HCT116 (cell line): ENCODE data around the gene EMILIN2. TPM values are rescaled to one million over a fixed set of nuclear protein-coding genes. Genes with fewer than 3 reads are reported as not detected.

Source experiments
- ATAC-seq: fragments of 200-7000 bp; cut with Tn5 transposase; 2 replicates; pipeline ENCODE4 v1.9.1; 2020; ENCODE audit warnings: mild to moderate bottlenecking, moderate library complexity
- BruUV-seq: library from RNA; stranded (reverse); fragments of 400-500 nt; replicated peaks from 2 replicates; lab custom pipeline; 2021; lab: Mats Ljungman, UMichigan
- CTCF ChIA-PET: fragments of 300-600 bp; sonication (Branson Sonifier 250); formaldehyde crosslinking; loops from one replicate; lab custom pipeline; 2021; ENCODE audit warnings: antibody characterized with exemption; lab: Charles Lee
- POLR2A ChIA-PET: fragments of 300-600, 350-600 bp; sonication (Branson Sonifier 250); formaldehyde crosslinking; loops from one replicate; lab custom pipeline; 2021; ENCODE audit warnings: antibody characterized with exemption; lab: Charles Lee
- RAD21 ChIA-PET, 2 experiments: fragments of 300-600 bp; sonication (Branson Sonifier 250); formaldehyde crosslinking; loops; one replicate each; lab custom pipeline; 2023; ENCODE audit warnings: low total read pairs in 2 of 2; ENCODE audit not compliant: uncharacterized antibody in 2 of 2, unreplicated experiment in 2 of 2, low non-redundant PET in 1 of 2; lab: Charles Lee
- DNase-seq: peaks from one replicate; pipeline ENCODE4 v3.0.0-alpha.2; 2010; ENCODE audit warnings: low read depth, low spot score
- H2AFZ ChIP-seq: fragments of 200-600 bp; shearing (Covaris generic), sonication (generic); 2 replicates; pipeline ENCODE4 v1.6.1; 2017; ENCODE audit warnings: low read depth, mixed run types, mixed read lengths, antibody characterized with exemption, low read length; ENCODE audit not compliant: poor library complexity, severe bottlenecking
- H3K27ac ChIP-seq: 2 replicates; pipeline ENCODE4 v1.5.1; 2012; ENCODE audit warnings: low read depth, low read length
- H3K27me3 ChIP-seq: fragments of 200-600 bp; sonication (generic); 2 replicates; pipeline ENCODE4 v1.6.1; 2016; ENCODE audit warnings: mixed run types, low read length, mixed read lengths; ENCODE audit not compliant: insufficient read depth
- H3K36me3 ChIP-seq, 2 experiments: fragments of 200-500 bp in 1 of 2; fragments of 200-600 bp in 1 of 2; sonication (Bioruptor generic) in 1 of 2; sonication (generic) in 1 of 2; 2 replicates each; pipeline versions ENCODE4 v1.5.1 to v1.6.1; 2014 to 2016; ENCODE audit warnings: low read length in 2 of 2, inconsistent platforms in 1 of 2, mixed read lengths in 1 of 2, mixed run types in 1 of 2; ENCODE audit not compliant: insufficient read depth in 2 of 2, control insufficient read depth in 1 of 2
- H3K4me1 ChIP-seq, 2 experiments: fragments of 200-600 bp in 1 of 2; sonication (generic) in 1 of 2; 2 replicates each; pipeline versions ENCODE4 v1.5.1 to v1.6.1; 2012 to 2017; ENCODE audit warnings: low read length in 2 of 2, inconsistent platforms in 1 of 2, mild to moderate bottlenecking in 1 of 2, mixed read lengths in 1 of 2, mixed run types in 1 of 2, moderate library complexity in 1 of 2; ENCODE audit not compliant: insufficient read depth in 2 of 2, control insufficient read depth in 1 of 2
- H3K4me2 ChIP-seq: fragments of 200-600 bp; sonication (generic); 2 replicates; pipeline ENCODE4 v1.6.1; 2017; ENCODE audit warnings: mixed run types, low read length, mixed read lengths
- H3K4me3 ChIP-seq, 2 experiments: fragments of 200-600 bp in 1 of 2; sonication (generic) in 1 of 2; replicated peaks in 1 of 2; 2 replicates each; pipeline ENCODE4 v1.5.1; 2011 to 2016; ENCODE audit warnings: low read length in 2 of 2, control low read depth in 1 of 2, low read depth in 1 of 2, mild to moderate bottlenecking in 1 of 2, mixed read lengths in 1 of 2, mixed run types in 1 of 2
- H3K79me2 ChIP-seq: fragments of 200-600 bp; sonication (generic); 2 replicates; pipeline ENCODE4 v1.6.1; 2017; ENCODE audit warnings: mild to moderate bottlenecking, mixed run types, low read length, moderate library complexity, mixed read lengths; ENCODE audit not compliant: insufficient read depth
- H3K9ac ChIP-seq: fragments of 200-600 bp; sonication (generic); 2 replicates; pipeline ENCODE4 v1.6.1; 2016; ENCODE audit warnings: low read length, mixed read lengths
- H3K9me2 ChIP-seq: fragments of 200-600 bp; sonication (generic), shearing (Covaris generic); 2 replicates; pipeline ENCODE4 v1.6.1; 2017; ENCODE audit warnings: mixed run types, mild to moderate bottlenecking, moderate library complexity; ENCODE audit not compliant: insufficient read depth
- H3K9me3 ChIP-seq, 2 experiments: fragments of 200-500 bp in 1 of 2; fragments of 200-600 bp in 1 of 2; sonication (Bioruptor generic) in 1 of 2; sonication (generic) in 1 of 2; 2 replicates each; pipeline ENCODE4 v1.6.1; 2014 to 2017; ENCODE audit warnings: low read length in 2 of 2, mixed read lengths in 2 of 2, inconsistent platforms in 1 of 2, low read depth in 1 of 2, mild to moderate bottlenecking in 1 of 2, mixed run types in 1 of 2, moderate library complexity in 1 of 2; ENCODE audit not compliant: control insufficient read depth in 1 of 2, insufficient read depth in 1 of 2
- H4K20me1 ChIP-seq: fragments of 200-600 bp; sonication (generic), shearing (Covaris generic); 2 replicates; pipeline ENCODE4 v1.6.1; 2017; ENCODE audit warnings: mixed run types, mild to moderate bottlenecking, moderate library complexity; ENCODE audit not compliant: insufficient read depth
- CBX3 ChIP-seq: IDR thresholded peaks from 2 replicates; pipeline ENCODE4 v1.6.1; 2012; ENCODE audit warnings: low read depth
- CEBPB ChIP-seq: IDR thresholded peaks from 2 replicates; pipeline ENCODE4 v1.6.1; 2012; ENCODE audit warnings: low read depth
- CTCF ChIP-seq, 3 experiments: fragments of 200-600 bp in 1 of 3; sonication (generic) in 1 of 3; IDR thresholded peaks in 2 of 3; conservative IDR thresholded peaks in 1 of 3; 2 replicates each; pipeline ENCODE4 v1.5.1; 2012 to 2017; ENCODE audit warnings: low read depth in 2 of 3, low read length in 2 of 3, antibody characterized with exemption in 1 of 3, borderline replicate concordance in 1 of 3, control low read depth in 1 of 3, mild to moderate bottlenecking in 1 of 3, mixed read lengths in 1 of 3, mixed run types in 1 of 3, moderate library complexity in 1 of 3; ENCODE audit not compliant: insufficient read depth in 1 of 3
- ELF1 ChIP-seq: IDR thresholded peaks from 2 replicates; pipeline ENCODE4 v1.6.1; 2012; ENCODE audit warnings: low read depth, borderline replicate concordance
- EZH2phosphoT487 ChIP-seq: fragments of 200-600 bp; IDR thresholded peaks from 2 replicates; pipeline ENCODE4 v1.6.1; 2018; ENCODE audit warnings: antibody characterized with exemption, borderline replicate concordance
- FOSL1 ChIP-seq: IDR thresholded peaks from 2 replicates; pipeline ENCODE4 v1.6.1; 2012; ENCODE audit warnings: low read depth
- JUND ChIP-seq: IDR thresholded peaks from 2 replicates; pipeline ENCODE4 v1.6.1; 2012
- MAX ChIP-seq: IDR thresholded peaks from 2 replicates; pipeline ENCODE4 v1.6.1; 2012
- POLR2A ChIP-seq: IDR thresholded peaks from 2 replicates; pipeline ENCODE4 v1.7.0; 2011; ENCODE audit warnings: borderline replicate concordance; ENCODE audit not compliant: insufficient read depth, insufficient read length; ENCODE audit errors: extremely low read depth
- POLR2AphosphoS5 ChIP-seq: IDR thresholded peaks from 2 replicates; pipeline ENCODE4 v1.6.1; 2011; ENCODE audit warnings: mild to moderate bottlenecking, low read depth, low read length, moderate library complexity
- RAD21 ChIP-seq: IDR thresholded peaks from 2 replicates; pipeline ENCODE4 v1.6.1; 2012; ENCODE audit warnings: low read depth, mild to moderate bottlenecking
- REST ChIP-seq: IDR thresholded peaks from 2 replicates; pipeline ENCODE4 v1.6.1; 2012; ENCODE audit warnings: low read depth
- SP1 ChIP-seq: IDR thresholded peaks from 2 replicates; pipeline ENCODE4 v1.6.1; 2012; ENCODE audit warnings: low read depth
- intact Hi-C: fragments of 100-400 bp; cut with micrococcal nuclease; formaldehyde crosslinking; loops from 2 replicates; pipeline ENCODE4 v1.10.0; 2022
- total RNA-seq: library from RNA; stranded (reverse); gene quantifications from one replicate; pipeline ENCODE4 v1.2.1, GENCODE V29; 2021; ENCODE audit not compliant: unreplicated experiment

EMILIN2 gene
- total RNA-seq, 1 experiment from 2014 or later = 23.4 TPM

- peaks cover 6 to 14% of the 10 kb centered on the region in 2 experiments; a peak in 3 of 4 replicates for H3K36me3 ChIP-seq
- no TSS peak for BruUV-seq
Measured at GRCh38 chr18:2918761-2919550, 72.2 kb downstream of the EMILIN2 start.

GRCh38 chr18:2919600-2919999 is 72.8 kb downstream of the EMILIN2 start:
- H3K79me2 ChIP-seq = no peaks in the 10 kb centered on the region
- POLR2A ChIA-PET = no interaction called here
- H3K36me3 ChIP-seq = peaks cover 2 to 15% of the 10 kb centered on the region in 2 experiments; a peak in 3 of 4 replicates
- no peak overlapping the region for H3K9ac ChIP-seq
- CTCF ChIA-PET = interaction anchor here (1.4 kb wide), 1 partner anchor 326 kb away, joined by 3 read pairs; no protein-coding TSS in a partner anchor
- DNase-seq (no peak), ATAC-seq (no peak)
- no peaks in the 10 kb centered on the region for H4K20me1 ChIP-seq
- no peak overlapping the region for H3K4me2 ChIP-seq
- H3K4me3 ChIP-seq = no peak overlapping the region
- H2AFZ ChIP-seq = no peak overlapping the region
- no TSS peak for BruUV-seq
- no peaks in the 10 kb centered on the region for H3K9me3 ChIP-seq
- H3K27me3 ChIP-seq = no peaks in the 10 kb centered on the region
- no peaks in the 10 kb centered on the region for H3K9me2 ChIP-seq
- RAD21 ChIA-PET = no interaction called here
- no peak overlapping the region for H3K27ac ChIP-seq
- no peaks in the 10 kb centered on the region for H3K4me1 ChIP-seq
- intact Hi-C loops = no loop called here
- TF ChIP-seq POLR2AphosphoS5 (no peak), JUND (no peak), EZH2phosphoT487 (no peak), RAD21 (no peak), REST (no peak), ELF1 (no peak), SP1 (no peak), CTCF (IDR thresholded peaks at IDR 0.05 in 2 of 3, conservative IDR thresholded peaks at IDR 0.05 in 1 of 3; ENCODE audit: borderline replicate concordance in 1 of 3, insufficient read depth in 1 of 3, low read depth in 2 of 3, low read length in 2 of 3) (no peak), FOSL1 (no peak), MAX (no peak)

More at GRCh38 chr18:2918761-2919550, 72.2 kb downstream of the EMILIN2 start:
- TF ChIP-seq CEBPB (no peak), ELF1 (no peak), CBX3 (no peak), MAX (no peak), POLR2A (no peak), EZH2phosphoT487 (no peak)
- intact Hi-C loops = no loop called here
- ATAC-seq = no peak
- Histone ChIP-seq H3K27ac (no peak overlapping the region), H3K9ac (no peak overlapping the region), H3K27me3 (no peaks in the 10 kb centered on the region), H3K4me1 (no peaks in the 10 kb centered on the region), H4K20me1 (no peaks in the 10 kb centered on the region), H3K9me2 (no peaks in the 10 kb centered on the region), H3K4me3 (no peak overlapping the region), H3K79me2 (no peaks in the 10 kb centered on the region), H3K9me3 (no peaks in the 10 kb centered on the region), H3K4me2 (no peak overlapping the region), H2AFZ (no peak overlapping the region)
- no peak for DNase-seq
- CTCF ChIA-PET = interaction anchor here (1.4 kb wide), 1 partner anchor 327 kb away, joined by 3 read pairs; no protein-coding TSS in a partner anchor
- POLR2A ChIA-PET = no interaction called here
- RAD21 ChIA-PET = interaction anchor here in 1 of 2 experiments (0.6 kb wide), 1 partner anchor 229 kb away, joined by 3 read pairs; no protein-coding TSS in a partner anchor
